ENCODE measurements around the gene SEL1L. TPM values are rescaled to one million over a fixed set of nuclear protein-coding genes. Genes with fewer than 3 reads are reported as not detected.
"Not testable (repeated sequence)": the region's sequence is repeated elsewhere in the genome, so short reads cannot be mapped to it uniquely, and the experiment has no call there.

SEL1L gene
- total RNA-seq, 2 donors from 2014 or later = 32.9 to 36.6 TPM

DNA sequence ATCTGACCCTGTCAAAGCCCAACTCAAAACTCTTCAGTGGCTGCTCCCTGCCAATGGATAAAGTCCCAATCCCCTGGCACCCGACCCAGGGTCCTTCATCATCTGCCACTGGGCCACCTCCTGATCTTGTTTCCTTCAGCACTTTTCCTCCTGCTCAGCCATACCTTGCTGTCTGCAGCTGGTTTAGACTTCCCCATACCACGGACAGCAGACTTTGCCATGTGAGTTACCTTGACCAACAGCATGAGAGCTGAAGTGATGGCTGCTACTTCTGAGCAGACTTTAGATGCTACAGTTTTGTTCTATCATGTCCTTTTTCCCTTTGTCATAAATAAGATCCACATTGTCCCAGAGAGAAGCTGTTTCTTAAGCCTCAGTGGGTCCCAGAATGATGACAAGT is 100.3 kb downstream of the SEL1L start:
- TF ChIP-seq, protein P1, sequence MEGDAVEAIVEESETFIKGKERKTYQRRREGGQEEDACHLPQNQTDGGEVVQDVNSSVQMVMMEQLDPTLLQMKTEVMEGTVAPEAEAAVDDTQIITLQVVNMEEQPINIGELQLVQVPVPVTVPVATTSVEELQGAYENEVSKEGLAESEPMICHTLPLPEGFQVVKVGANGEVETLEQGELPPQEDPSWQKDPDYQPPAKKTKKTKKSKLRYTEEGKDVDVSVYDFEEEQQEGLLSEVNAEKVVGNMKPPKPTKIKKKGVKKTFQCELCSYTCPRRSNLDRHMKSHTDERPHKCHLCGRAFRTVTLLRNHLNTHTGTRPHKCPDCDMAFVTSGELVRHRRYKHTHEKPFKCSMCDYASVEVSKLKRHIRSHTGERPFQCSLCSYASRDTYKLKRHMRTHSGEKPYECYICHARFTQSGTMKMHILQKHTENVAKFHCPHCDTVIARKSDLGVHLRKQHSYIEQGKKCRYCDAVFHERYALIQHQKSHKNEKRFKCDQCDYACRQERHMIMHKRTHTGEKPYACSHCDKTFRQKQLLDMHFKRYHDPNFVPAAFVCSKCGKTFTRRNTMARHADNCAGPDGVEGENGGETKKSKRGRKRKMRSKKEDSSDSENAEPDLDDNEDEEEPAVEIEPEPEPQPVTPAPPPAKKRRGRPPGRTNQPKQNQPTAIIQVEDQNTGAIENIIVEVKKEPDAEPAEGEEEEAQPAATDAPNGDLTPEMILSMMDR (IDR thresholded peaks at IDR 0.05) = no peak
- Histone ChIP-seq H3K4me1 (peaks cover 0 to 19% of the 10 kb centered on the region in 2 donors), H3K27ac (no peak overlapping the region), H3K36me3 (no peaks in the 10 kb centered on the region), H3K9me3 (no peaks in the 10 kb centered on the region), H3K4me3 (no peak overlapping the region), H3K27me3 (peaks cover 0 to 6% of the 10 kb centered on the region in 2 donors)
- no peak for DNase-seq (ENCODE audit: low spot score)

- DNase-seq (ENCODE audit: low spot score) = no peak
- no peaks in the 10 kb centered on the region for H3K36me3 ChIP-seq
Measured at GRCh38 chr14:81432219-81432661, 101.4 kb downstream of the SEL1L start.

DNA sequence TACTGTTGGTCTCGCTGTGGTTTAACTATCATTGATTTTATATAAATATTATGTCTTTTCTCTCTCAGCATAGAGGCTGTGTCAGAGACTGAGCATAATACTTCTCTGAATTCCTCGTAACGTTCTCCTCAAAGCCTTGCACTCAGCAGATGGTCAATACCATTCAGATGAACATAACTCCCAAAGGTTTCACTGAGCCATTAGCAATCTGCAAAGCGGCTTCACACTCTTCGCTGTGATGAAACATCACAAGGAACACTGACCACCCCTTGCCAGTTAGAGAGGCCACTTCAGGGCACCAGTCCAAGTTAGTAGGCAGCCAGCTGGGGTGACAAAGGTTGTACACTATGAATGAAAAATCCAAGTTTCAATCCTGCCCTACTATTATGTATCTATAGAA is 103.4 kb downstream of the SEL1L start:
- H3K27me3 ChIP-seq = no peaks in the 10 kb centered on the region
- no peaks in the 10 kb centered on the region for H3K36me3 ChIP-seq
- no peaks in the 10 kb centered on the region for H3K9me3 ChIP-seq
- TF ChIP-seq, protein P1 (IDR thresholded peaks at IDR 0.05) = no peak
- no peak overlapping the region for H3K4me3 ChIP-seq
- no peak for DNase-seq (ENCODE audit: low spot score)
- peaks cover 0 to 4% of the 10 kb centered on the region in 2 donors for H3K4me1 ChIP-seq
- no peak overlapping the region for H3K27ac ChIP-seq

More at GRCh38 chr14:81432219-81432661, 101.4 kb downstream of the SEL1L start:
- TF ChIP-seq, protein P1 (IDR thresholded peaks at IDR 0.05) = no peak
- Histone ChIP-seq H3K4me3 (no peak overlapping the region), H3K4me1 (peaks cover 0 to 19% of the 10 kb centered on the region in 2 donors), H3K27ac (no peak overlapping the region), H3K27me3 (peaks cover 0 to 6% of the 10 kb centered on the region in 2 donors), H3K9me3 (no peaks in the 10 kb centered on the region)

DNA sequence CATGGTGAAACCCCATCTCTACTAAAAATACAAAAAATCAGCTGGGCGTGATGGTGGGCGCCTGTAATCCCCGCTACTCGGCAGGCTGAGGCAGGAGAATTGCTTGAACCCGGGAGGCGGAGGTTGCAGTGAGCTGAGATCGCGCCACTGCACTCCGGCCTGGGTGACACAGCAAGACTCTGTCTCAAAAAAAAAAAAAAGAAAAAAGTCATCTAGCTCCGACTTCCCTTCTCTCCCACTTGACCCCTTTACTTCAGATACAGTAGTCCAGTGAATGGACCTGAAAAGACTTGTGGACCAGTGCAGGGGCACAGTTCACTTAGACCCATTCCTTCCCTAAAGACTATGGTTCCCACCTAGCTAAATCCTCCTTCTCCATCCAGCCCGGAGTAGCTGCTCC is 103.9 kb downstream of the SEL1L start:
- not testable (repeated sequence) for H3K4me1 ChIP-seq, H3K27me3 ChIP-seq

GRCh38 chr14:81429028-81429427 is 104.6 kb downstream of the SEL1L start:
- no peaks in the 10 kb centered on the region for H3K27me3 ChIP-seq
- DNase-seq (ENCODE audit: low spot score) = no peak
- no peaks in the 10 kb centered on the region for H3K4me1 ChIP-seq
- no peak overlapping the region for H3K4me3 ChIP-seq
- no peak overlapping the region for H3K27ac ChIP-seq
- H3K36me3 ChIP-seq = no peaks in the 10 kb centered on the region
- H3K9me3 ChIP-seq = no peaks in the 10 kb centered on the region
- TF ChIP-seq, protein P1 (IDR thresholded peaks at IDR 0.05) = no peak

More for the DNA sequence above, 103.9 kb downstream of the SEL1L start:
- H3K36me3 ChIP-seq; H3K9me3 ChIP-seq; DNase-seq (ENCODE audit: low spot score); H3K27ac ChIP-seq; H3K4me3 ChIP-seq: not testable (repeated sequence)

- Histone ChIP-seq H3K36me3 (no peaks in the 10 kb centered on the region), H3K27ac (peak overlapping the region; percentile 1 to 14), H3K9me3 (no peaks in the 10 kb centered on the region), H3K4me1 (peaks cover 0 to 8% of the 10 kb centered on the region in 2 donors), H3K27me3 (no peaks in the 10 kb centered on the region), H3K4me3 (no peak overlapping the region)
- no peak for DNase-seq (ENCODE audit: low spot score)
- TF ChIP-seq, protein P1 (IDR thresholded peaks at IDR 0.05) = no peak
Measured at GRCh38 chr14:81427348-81428058, 106.2 kb downstream of the SEL1L start.

Data from right atrium auricular region (tissue), 2 donors.